ENCODE measurements around the gene GABBR1.

DNA sequence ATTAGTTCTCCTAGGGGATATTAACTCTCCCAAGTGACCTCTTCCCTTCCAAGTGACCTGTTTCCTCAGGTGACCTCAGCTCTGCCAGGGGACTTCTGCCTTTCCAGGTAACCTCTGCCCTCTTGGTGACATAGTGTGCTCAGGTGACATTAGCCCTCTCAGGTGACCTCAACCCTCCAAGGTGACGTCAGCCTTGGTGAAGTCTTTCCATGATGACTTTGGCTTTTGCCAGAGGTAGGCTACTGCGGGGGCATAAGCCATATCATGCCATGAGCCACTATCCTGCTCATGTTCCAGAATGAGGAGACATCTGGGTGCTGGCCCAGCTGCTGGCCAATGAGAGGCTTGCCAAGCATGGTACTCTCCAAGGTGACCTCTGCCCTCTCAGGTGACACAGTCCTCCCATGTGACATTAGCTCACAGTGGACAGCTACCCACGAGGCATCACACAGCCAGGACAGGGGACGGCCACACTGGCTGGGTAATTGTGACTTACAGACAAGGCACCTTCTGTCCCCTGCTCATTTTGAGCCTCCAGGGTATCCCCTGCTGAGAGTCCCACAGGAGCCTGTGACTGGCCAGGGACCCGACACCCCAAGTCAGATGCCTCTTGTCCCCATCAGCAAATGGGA lies 104.6 kb downstream of the GABBR1 start:
- no peak for TF ChIP-seq POLR2A (IDR thresholded peaks at IDR 0.05)
- TF ChIP-seq, protein P1, sequence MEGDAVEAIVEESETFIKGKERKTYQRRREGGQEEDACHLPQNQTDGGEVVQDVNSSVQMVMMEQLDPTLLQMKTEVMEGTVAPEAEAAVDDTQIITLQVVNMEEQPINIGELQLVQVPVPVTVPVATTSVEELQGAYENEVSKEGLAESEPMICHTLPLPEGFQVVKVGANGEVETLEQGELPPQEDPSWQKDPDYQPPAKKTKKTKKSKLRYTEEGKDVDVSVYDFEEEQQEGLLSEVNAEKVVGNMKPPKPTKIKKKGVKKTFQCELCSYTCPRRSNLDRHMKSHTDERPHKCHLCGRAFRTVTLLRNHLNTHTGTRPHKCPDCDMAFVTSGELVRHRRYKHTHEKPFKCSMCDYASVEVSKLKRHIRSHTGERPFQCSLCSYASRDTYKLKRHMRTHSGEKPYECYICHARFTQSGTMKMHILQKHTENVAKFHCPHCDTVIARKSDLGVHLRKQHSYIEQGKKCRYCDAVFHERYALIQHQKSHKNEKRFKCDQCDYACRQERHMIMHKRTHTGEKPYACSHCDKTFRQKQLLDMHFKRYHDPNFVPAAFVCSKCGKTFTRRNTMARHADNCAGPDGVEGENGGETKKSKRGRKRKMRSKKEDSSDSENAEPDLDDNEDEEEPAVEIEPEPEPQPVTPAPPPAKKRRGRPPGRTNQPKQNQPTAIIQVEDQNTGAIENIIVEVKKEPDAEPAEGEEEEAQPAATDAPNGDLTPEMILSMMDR (IDR thresholded peaks at IDR 0.05) = no peak
